ENCODE data around the gene ZNF638. TPM values are rescaled to one million over a fixed set of nuclear protein-coding genes. Genes with fewer than 3 reads are reported as not detected.
A peak's percentile ranks its signal among the peaks of the same experiment; 100 is the strongest.

ZNF638 gene
- total and polyA plus RNA-seq, 4 donors: 24.8 to 151 (median 56.1) TPM

DNA sequence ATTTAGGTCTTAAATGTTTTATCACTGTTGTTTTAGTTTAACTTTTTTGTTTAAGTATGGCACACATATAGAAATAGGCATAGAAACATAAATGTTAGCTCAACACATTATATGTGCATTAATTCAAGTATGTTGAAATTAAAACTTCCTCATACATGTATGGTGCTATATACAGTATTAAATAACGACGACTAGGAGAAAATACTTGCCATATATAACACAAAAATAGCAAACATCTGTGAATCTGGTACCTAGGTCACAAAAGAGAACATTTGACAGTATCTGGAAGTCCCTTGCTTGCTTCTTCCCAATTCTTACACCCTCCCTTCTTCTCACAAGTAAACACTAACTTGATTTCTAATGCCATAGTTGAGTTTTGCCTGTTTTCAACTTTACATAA is 38.4 kb downstream of the ZNF638 start:
- no peak for TF ChIP-seq HNF4G (IDR thresholded peaks at IDR 0.05)
- no peak for TF ChIP-seq FOXA2 (IDR thresholded peaks at IDR 0.05)
- TF ChIP-seq HNF4A (conservative IDR thresholded peaks at IDR 0.05): no peak
- TF ChIP-seq TAF1 (conservative IDR thresholded peaks at IDR 0.05): no peak
- H3K4me3 ChIP-seq (ENCODE audit: low read depth in 1 of 3, low read length in 3 of 3): no peak overlapping the region

DNA sequence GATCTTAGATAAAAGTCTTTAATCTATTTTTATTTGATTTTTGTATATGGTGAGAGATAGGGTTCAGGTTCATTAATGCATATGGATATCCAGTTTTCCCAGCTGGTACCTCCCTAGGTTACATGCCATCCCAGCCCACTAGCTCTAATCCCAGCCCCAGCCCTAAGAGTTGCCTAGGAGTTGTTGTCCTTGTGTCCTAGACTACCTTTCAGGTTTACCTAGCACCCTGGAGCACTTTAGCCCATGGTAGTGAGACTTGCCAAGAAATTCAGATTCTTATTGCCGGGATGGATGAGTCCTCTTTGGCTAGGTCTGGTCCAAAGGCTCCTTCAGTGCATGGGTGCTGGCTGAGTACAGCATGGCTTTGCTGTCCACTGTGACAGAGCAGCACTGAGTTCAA is 40.5 kb downstream of the ZNF638 start:
- DNase-seq (ENCODE audit: low spot score): no peak
- no peak overlapping the region for H3K9ac ChIP-seq (ENCODE audit: low read depth in 1 of 2, low read length in 2 of 2)
- WGBS: 96% methylated on average over 1 of the region's 1 CpG
- H3K36me3 ChIP-seq (ENCODE audit: control insufficient read depth in 4 of 4, insufficient read depth in 3 of 4, low read depth in 1 of 4, low read length in 3 of 4): peaks cover 9 to 48% (median 45%) of the 10 kb centered on the region in 4 donors
- no peak for TF ChIP-seq ZBTB33 (IDR thresholded peaks at IDR 0.05)
- H3K4me3 ChIP-seq (ENCODE audit: low read depth in 1 of 3, low read length in 3 of 3): no peak overlapping the region
- H3K27ac ChIP-seq (ENCODE audit: low read depth in 1 of 2, low read length in 2 of 2): no peak overlapping the region
- no peaks in the 10 kb centered on the region for H3K9me3 ChIP-seq (ENCODE audit: control insufficient read depth in 4 of 4, low read length in 3 of 4)
- H3K27me3 ChIP-seq (ENCODE audit: control insufficient read depth in 4 of 4, insufficient read depth in 4 of 4, low read length in 3 of 4): no peaks in the 10 kb centered on the region
- H3K4me1 ChIP-seq (ENCODE audit: control insufficient read depth in 4 of 4, insufficient read depth in 4 of 4, low read length in 3 of 4): no peaks in the 10 kb centered on the region

More for the DNA sequence above, 38.4 kb downstream of the ZNF638 start:
- no peak for DNase-seq (ENCODE audit: low spot score)
- Histone ChIP-seq H3K9me3 (ENCODE audit: control insufficient read depth in 4 of 4, low read length in 3 of 4) (no peaks in the 10 kb centered on the region), H3K27me3 (ENCODE audit: control insufficient read depth in 4 of 4, insufficient read depth in 4 of 4, low read length in 3 of 4) (no peaks in the 10 kb centered on the region), H3K9ac (ENCODE audit: low read depth in 1 of 2, low read length in 2 of 2) (no peak overlapping the region), H3K4me1 (ENCODE audit: control insufficient read depth in 4 of 4, insufficient read depth in 4 of 4, low read length in 3 of 4) (no peaks in the 10 kb centered on the region), H3K27ac (ENCODE audit: low read depth in 1 of 2, low read length in 2 of 2) (no peak overlapping the region), H3K36me3 (ENCODE audit: control insufficient read depth in 4 of 4, insufficient read depth in 3 of 4, low read depth in 1 of 4, low read length in 3 of 4) (peaks cover 13 to 56% (median 52%) of the 10 kb centered on the region in 4 donors)
- WGBS: 99% methylated on average over 2 of the region's 2 CpGs

DNA sequence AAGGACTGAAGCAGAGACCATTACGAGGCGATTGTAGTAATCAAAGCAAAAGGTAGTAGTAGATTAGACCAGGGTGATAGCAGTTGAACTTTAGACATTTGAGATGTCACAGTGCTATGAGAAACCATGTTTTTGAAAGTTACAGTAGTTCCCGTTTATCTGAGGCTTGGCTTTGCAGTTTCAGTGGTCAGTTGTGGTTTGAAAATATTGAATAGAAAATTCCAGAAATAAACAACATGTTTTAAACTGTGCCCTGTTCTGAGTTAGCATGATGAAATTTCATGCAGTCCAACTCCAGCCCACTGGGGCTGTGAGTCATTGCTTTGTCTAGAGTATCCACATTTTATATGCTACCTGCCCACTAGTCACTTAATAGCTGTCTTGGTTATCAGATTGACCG is 47.5 kb downstream of the ZNF638 start:
- H3K36me3 ChIP-seq (ENCODE audit: control insufficient read depth in 4 of 4, insufficient read depth in 3 of 4, low read depth in 1 of 4, low read length in 3 of 4): peaks cover 2 to 32% (median 31%) of the 10 kb centered on the region in 4 donors
- 83% methylated on average over 4 of the region's 4 CpGs for WGBS
- H3K27ac ChIP-seq (ENCODE audit: low read depth in 1 of 2, low read length in 2 of 2): peak overlapping the region in 1 of 2 donors; percentile 26

More for the DNA sequence above, 47.5 kb downstream of the ZNF638 start:
- DNase-seq (ENCODE audit: low spot score): no peak
- no peaks in the 10 kb centered on the region for H3K27me3 ChIP-seq (ENCODE audit: control insufficient read depth in 4 of 4, insufficient read depth in 4 of 4, low read length in 3 of 4)
- TF ChIP-seq FOXA1 (IDR thresholded peaks at IDR 0.05): no peak
- no peak for TF ChIP-seq ZBTB33 (IDR thresholded peaks at IDR 0.05)
- no peak for TF ChIP-seq TAF1 (conservative IDR thresholded peaks at IDR 0.05)
- TF ChIP-seq, protein P1, sequence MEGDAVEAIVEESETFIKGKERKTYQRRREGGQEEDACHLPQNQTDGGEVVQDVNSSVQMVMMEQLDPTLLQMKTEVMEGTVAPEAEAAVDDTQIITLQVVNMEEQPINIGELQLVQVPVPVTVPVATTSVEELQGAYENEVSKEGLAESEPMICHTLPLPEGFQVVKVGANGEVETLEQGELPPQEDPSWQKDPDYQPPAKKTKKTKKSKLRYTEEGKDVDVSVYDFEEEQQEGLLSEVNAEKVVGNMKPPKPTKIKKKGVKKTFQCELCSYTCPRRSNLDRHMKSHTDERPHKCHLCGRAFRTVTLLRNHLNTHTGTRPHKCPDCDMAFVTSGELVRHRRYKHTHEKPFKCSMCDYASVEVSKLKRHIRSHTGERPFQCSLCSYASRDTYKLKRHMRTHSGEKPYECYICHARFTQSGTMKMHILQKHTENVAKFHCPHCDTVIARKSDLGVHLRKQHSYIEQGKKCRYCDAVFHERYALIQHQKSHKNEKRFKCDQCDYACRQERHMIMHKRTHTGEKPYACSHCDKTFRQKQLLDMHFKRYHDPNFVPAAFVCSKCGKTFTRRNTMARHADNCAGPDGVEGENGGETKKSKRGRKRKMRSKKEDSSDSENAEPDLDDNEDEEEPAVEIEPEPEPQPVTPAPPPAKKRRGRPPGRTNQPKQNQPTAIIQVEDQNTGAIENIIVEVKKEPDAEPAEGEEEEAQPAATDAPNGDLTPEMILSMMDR (IDR thresholded peaks at IDR 0.05; ENCODE audit: low read depth, low read length, missing input control): no peak
- no peak for TF ChIP-seq HNF4G (IDR thresholded peaks at IDR 0.05)
- TF ChIP-seq YY1 (IDR thresholded peaks at IDR 0.05): no peak
- no peak for TF ChIP-seq HNF4A (conservative IDR thresholded peaks at IDR 0.05)
- no peak for TF ChIP-seq RAD21 (IDR thresholded peaks at IDR 0.05)
- TF ChIP-seq RXRA (IDR thresholded peaks at IDR 0.05): no peak
- no peak for TF ChIP-seq EGR1 (IDR thresholded peaks at IDR 0.05; ENCODE audit: low read depth in 2 of 2)
- no peak for TF ChIP-seq NR2F2 (IDR thresholded peaks at IDR 0.05)
- TF ChIP-seq JUND (IDR thresholded peaks at IDR 0.05): no peak
- no peak for TF ChIP-seq ATF3 (IDR thresholded peaks at IDR 0.05)
- TF ChIP-seq GABPA (IDR thresholded peaks at IDR 0.05 in 1 of 2, conservative IDR thresholded peaks at IDR 0.05 in 1 of 2): no peak
- TF ChIP-seq, protein P2, sequence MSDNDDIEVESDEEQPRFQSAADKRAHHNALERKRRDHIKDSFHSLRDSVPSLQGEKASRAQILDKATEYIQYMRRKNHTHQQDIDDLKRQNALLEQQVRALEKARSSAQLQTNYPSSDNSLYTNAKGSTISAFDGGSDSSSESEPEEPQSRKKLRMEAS (IDR thresholded peaks at IDR 0.05): no peak
- no peak for TF ChIP-seq SP1 (IDR thresholded peaks at IDR 0.05)
- TF ChIP-seq, protein P3, sequence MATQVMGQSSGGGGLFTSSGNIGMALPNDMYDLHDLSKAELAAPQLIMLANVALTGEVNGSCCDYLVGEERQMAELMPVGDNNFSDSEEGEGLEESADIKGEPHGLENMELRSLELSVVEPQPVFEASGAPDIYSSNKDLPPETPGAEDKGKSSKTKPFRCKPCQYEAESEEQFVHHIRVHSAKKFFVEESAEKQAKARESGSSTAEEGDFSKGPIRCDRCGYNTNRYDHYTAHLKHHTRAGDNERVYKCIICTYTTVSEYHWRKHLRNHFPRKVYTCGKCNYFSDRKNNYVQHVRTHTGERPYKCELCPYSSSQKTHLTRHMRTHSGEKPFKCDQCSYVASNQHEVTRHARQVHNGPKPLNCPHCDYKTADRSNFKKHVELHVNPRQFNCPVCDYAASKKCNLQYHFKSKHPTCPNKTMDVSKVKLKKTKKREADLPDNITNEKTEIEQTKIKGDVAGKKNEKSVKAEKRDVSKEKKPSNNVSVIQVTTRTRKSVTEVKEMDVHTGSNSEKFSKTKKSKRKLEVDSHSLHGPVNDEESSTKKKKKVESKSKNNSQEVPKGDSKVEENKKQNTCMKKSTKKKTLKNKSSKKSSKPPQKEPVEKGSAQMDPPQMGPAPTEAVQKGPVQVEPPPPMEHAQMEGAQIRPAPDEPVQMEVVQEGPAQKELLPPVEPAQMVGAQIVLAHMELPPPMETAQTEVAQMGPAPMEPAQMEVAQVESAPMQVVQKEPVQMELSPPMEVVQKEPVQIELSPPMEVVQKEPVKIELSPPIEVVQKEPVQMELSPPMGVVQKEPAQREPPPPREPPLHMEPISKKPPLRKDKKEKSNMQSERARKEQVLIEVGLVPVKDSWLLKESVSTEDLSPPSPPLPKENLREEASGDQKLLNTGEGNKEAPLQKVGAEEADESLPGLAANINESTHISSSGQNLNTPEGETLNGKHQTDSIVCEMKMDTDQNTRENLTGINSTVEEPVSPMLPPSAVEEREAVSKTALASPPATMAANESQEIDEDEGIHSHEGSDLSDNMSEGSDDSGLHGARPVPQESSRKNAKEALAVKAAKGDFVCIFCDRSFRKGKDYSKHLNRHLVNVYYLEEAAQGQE (IDR thresholded peaks at IDR 0.05): no peak
- peaks cover 0 to 4% (median 1%) of the 10 kb centered on the region in 4 donors for H3K4me1 ChIP-seq (ENCODE audit: control insufficient read depth in 4 of 4, insufficient read depth in 4 of 4, low read length in 3 of 4)
- no peaks in the 10 kb centered on the region for H3K9me3 ChIP-seq (ENCODE audit: control insufficient read depth in 4 of 4, low read length in 3 of 4)
- no peak overlapping the region for H3K4me3 ChIP-seq (ENCODE audit: low read depth in 1 of 3, low read length in 3 of 3)
- H3K9ac ChIP-seq (ENCODE audit: low read depth in 1 of 2, low read length in 2 of 2): no peak overlapping the region
